Measurements from ENCODE around the gene ZFR.
"Not testable (repeated sequence)": the region's sequence is repeated elsewhere in the genome, so short reads cannot be mapped to it uniquely, and the experiment has no call there.

The ZFR gene

GRCh38 chr5:32331217-32331934 lies 113.2 kb downstream of the ZFR start:
- no peak for DNase-seq (ENCODE audit: low read depth)

GRCh38 chr5:32330126-32330971 lies 114.2 kb downstream of the ZFR start:
- H3K4me3 ChIP-seq (ENCODE audit: low read depth, low read length), result no peak overlapping the region
- DNase-seq (ENCODE audit: low read depth), result no peak

More at GRCh38 chr5:32331217-32331934, 113.2 kb downstream of the ZFR start:
- H3K4me3 ChIP-seq (ENCODE audit: low read depth, low read length), result no peak overlapping the region

GRCh38 chr5:32329395-32329834 lies 115.1 kb downstream of the ZFR start:
- no peak for DNase-seq (ENCODE audit: low read depth)
- no peak overlapping the region for H3K4me3 ChIP-seq (ENCODE audit: low read depth, low read length)

- no peak overlapping the region for H3K4me3 ChIP-seq (ENCODE audit: low read depth, low read length)
- no peak for DNase-seq (ENCODE audit: low read depth)
Observed at GRCh38 chr5:32326216-32326772, 118.2 kb downstream of the ZFR start.

- no peak overlapping the region for H3K4me3 ChIP-seq (ENCODE audit: low read depth, low read length)
- DNase-seq (ENCODE audit: low read depth), result no peak
Observed at GRCh38 chr5:32325616-32326015, 118.9 kb downstream of the ZFR start.

GRCh38 chr5:32325062-32325461 lies 119.5 kb downstream of the ZFR start:
- no peak overlapping the region for H3K4me3 ChIP-seq (ENCODE audit: low read depth, low read length)
- DNase-seq (ENCODE audit: low read depth), result peak; percentile 20

GRCh38 chr5:32323741-32324140 lies 120.8 kb downstream of the ZFR start:
- no peak overlapping the region for H3K4me3 ChIP-seq (ENCODE audit: low read depth, low read length)
- DNase-seq (ENCODE audit: low read depth), result no peak

- DNase-seq (ENCODE audit: low read depth), result no peak
- no peak overlapping the region for H3K4me3 ChIP-seq (ENCODE audit: low read depth, low read length)
Observed at GRCh38 chr5:32322882-32323281, 121.7 kb downstream of the ZFR start.

GRCh38 chr5:32321787-32322186 lies 122.8 kb downstream of the ZFR start:
- H3K4me3 ChIP-seq (ENCODE audit: low read depth, low read length); DNase-seq (ENCODE audit: low read depth): not testable (repeated sequence)

GRCh38 chr5:32320576-32320975 lies 124.0 kb downstream of the ZFR start:
- no peak overlapping the region for H3K4me3 ChIP-seq (ENCODE audit: low read depth, low read length)
- DNase-seq (ENCODE audit: low read depth), result no peak

GRCh38 chr5:32319926-32320543 lies 124.5 kb downstream of the ZFR start:
- DNase-seq (ENCODE audit: low read depth), result no peak
- H3K4me3 ChIP-seq (ENCODE audit: low read depth, low read length), result no peak overlapping the region

- no peak for DNase-seq (ENCODE audit: low read depth)
- H3K4me3 ChIP-seq (ENCODE audit: low read depth, low read length), result no peak overlapping the region
Observed at GRCh38 chr5:32319392-32319791, 125.1 kb downstream of the ZFR start.

- no peak for DNase-seq (ENCODE audit: low read depth)
- no peak overlapping the region for H3K4me3 ChIP-seq (ENCODE audit: low read depth, low read length)
Observed at GRCh38 chr5:32317041-32317440, 127.5 kb downstream of the ZFR start.

GRCh38 chr5:32315221-32316014 lies 129.1 kb downstream of the ZFR start:
- no peak for DNase-seq (ENCODE audit: low read depth)
- H3K4me3 ChIP-seq (ENCODE audit: low read depth, low read length), result no peak overlapping the region

- no peak for DNase-seq (ENCODE audit: low read depth)
Observed at GRCh38 chr5:32314658-32315057, 129.9 kb downstream of the ZFR start.

GRCh38 chr5:32314152-32314488 lies 130.4 kb downstream of the ZFR start:
- not testable (repeated sequence) for H3K4me3 ChIP-seq (ENCODE audit: low read depth, low read length); DNase-seq (ENCODE audit: low read depth)

More at GRCh38 chr5:32314658-32315057, 129.9 kb downstream of the ZFR start:
- no peak overlapping the region for H3K4me3 ChIP-seq (ENCODE audit: low read depth, low read length)

- DNase-seq (ENCODE audit: low read depth), result peak; percentile 97
- peak within 1 kb of the TSS; percentile 73 for H3K4me3 ChIP-seq (ENCODE audit: low read depth, low read length)
Observed at GRCh38 chr5:32312595-32313332, 131.8 kb downstream of the ZFR start, which contains the start of gene MTMR12. MTMR12 (minus strand) TSS chr5:32312939; CDS start chr5:32312838, 101 bp downstream.

GRCh38 chr5:32312197-32312594 lies 132.3 kb downstream of the ZFR start:
- DNase-seq (ENCODE audit: low read depth), result no peak
- peak overlapping the region; percentile 73 for H3K4me3 ChIP-seq (ENCODE audit: low read depth, low read length)
